ENCODE results near the gene PBRM1.

DNA sequence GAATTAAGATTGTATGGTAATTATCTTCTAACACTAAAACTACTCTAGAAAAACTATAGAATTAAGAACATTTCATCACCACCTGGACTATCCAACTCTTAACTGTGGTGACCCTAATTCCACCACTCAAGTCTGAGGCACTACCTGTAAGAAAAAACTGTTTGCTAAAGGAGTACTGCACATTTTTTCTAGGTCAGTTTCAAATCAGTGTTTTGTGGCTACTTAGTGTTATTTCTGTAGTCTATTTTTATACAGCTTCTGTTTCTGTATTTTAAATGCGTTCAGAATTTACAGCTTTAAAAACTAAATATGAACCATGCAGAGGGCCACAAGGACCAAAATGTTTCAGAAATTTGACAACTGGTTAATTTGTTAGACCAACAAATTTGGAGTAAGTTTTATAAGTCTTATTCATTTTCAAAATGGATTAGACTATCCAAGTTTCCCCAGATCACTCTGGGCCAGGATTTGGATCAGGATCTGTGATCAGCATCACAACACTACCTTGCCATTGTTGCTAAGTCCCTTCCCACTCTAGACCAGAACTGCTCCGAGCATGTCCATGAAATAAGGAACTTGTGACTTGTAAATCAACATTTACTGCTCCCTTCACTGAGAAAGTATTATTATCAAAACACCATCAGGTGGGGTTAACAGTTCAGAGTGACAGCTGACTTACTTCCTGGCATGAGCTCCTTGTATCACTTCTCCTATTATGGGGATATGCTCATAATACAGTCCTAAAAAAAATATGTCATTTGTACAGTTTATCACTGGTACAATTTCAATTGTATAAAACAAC, 11.3 kb upstream of the PBRM1 start:
- TF ChIP-seq, protein P1, sequence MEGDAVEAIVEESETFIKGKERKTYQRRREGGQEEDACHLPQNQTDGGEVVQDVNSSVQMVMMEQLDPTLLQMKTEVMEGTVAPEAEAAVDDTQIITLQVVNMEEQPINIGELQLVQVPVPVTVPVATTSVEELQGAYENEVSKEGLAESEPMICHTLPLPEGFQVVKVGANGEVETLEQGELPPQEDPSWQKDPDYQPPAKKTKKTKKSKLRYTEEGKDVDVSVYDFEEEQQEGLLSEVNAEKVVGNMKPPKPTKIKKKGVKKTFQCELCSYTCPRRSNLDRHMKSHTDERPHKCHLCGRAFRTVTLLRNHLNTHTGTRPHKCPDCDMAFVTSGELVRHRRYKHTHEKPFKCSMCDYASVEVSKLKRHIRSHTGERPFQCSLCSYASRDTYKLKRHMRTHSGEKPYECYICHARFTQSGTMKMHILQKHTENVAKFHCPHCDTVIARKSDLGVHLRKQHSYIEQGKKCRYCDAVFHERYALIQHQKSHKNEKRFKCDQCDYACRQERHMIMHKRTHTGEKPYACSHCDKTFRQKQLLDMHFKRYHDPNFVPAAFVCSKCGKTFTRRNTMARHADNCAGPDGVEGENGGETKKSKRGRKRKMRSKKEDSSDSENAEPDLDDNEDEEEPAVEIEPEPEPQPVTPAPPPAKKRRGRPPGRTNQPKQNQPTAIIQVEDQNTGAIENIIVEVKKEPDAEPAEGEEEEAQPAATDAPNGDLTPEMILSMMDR (IDR thresholded peaks at IDR 0.05) = no peak
- TF ChIP-seq POLR2A (IDR thresholded peaks at IDR 0.05) = no peak
- no peak for TF ChIP-seq EP300 (IDR thresholded peaks at IDR 0.05; ENCODE audit: low read depth)
